ENCODE measurements around the gene CATSPERZ.
"Not testable (repeated sequence)": the region's sequence is repeated elsewhere in the genome, so short reads cannot be mapped to it uniquely, and the experiment has no call there.

The CATSPERZ gene

DNA sequence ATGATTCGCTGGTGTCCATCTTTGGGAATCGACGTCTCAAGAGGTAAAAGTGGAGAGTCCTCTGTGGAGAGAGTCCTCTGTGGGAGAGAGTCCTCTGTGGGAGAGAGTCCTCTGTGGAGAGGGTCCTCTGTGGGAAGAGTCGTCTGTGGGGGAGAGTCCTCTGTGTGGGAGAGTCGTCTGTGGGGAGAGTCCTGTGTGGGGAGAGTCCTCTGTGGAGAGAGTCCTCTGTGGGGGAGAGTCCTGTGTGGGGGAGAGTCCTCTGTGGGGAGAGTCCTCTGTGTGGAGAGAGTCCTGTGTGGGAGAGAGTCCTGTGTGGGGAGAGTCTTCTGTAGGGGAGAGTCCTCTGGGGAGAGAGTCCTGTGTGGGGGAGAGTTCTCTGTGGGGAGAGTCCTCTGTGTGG, 20.9 kb downstream of the CATSPERZ start:
- DNase-seq = no peak

DNA sequence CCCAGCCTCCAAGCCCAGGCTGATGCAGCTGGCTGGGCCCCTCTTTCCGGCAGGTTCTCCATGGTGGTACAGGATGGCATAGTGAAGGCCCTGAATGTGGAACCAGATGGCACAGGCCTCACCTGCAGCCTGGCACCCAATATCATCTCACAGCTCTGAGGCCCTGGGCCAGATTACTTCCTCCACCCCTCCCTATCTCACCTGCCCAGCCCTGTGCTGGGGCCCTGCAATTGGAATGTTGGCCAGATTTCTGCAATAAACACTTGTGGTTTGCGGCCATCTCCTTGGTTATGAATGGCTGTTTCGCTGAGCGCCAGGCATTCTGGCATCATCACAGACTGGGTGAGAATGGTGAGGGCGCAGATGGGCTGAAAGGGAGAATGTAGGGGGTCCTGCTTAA, 21.4 kb downstream of the CATSPERZ start:
- DNase-seq = no peak

DNA sequence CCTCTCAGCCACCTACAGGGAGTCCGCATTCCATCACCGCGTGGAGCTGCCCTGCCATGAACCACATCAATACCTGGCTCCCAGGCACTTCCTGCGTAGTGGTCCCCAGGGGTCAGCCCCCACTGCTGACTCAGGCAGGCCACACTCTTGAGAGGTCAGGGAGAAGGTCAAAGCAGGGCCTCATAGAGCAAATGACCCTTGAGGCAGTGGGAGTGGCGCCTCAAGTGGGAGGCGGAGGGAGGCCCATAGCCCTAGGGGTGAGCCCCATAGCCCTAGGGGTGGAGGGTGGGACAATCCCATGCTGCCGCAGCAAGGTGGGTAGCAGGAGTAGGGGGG, 22.7 kb downstream of the CATSPERZ start:
- no peak for DNase-seq

DNA sequence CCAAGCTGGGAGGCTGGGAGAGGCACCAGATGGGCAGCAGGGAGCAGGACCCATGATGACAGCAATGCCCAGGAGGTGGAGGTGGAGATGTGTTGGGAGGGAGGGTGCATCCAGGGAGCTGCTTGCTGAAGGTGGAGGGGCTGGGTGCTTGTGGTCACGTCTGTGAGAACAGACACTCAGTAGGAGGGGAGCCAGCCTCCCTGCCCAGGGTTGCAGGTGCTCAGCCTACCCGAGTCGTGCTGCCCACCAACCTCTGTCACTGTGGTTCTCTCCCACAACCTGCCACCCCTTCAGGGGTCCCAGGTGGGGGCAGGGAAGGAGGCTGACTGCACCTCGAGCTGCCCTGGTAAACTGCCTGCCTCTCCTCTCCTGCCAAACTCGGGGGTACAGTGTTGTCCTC, 23.2 kb downstream of the CATSPERZ start:
- DNase-seq = no peak

DNA sequence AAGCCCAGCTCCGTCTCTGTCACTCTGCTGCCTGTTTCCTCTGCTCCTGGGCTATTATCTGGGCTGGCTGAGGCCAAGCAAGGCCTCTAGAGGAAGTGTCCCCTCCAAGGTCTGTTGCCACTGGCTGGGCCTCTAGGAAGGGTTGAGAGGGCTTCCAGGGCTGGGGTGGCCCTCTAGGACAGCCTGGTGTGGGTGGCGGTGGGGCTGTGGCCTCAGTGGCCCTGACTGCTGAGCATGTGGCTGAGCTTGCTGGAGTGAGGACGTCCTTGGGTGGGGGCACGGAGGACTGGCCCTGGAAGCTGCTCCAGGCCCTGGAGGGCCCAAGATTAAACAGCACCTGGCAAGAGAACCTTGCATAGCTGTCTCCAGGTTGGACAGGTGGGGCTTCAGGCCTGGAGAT, 23.8 kb downstream of the CATSPERZ start:
- not testable (repeated sequence) for DNase-seq

DNA sequence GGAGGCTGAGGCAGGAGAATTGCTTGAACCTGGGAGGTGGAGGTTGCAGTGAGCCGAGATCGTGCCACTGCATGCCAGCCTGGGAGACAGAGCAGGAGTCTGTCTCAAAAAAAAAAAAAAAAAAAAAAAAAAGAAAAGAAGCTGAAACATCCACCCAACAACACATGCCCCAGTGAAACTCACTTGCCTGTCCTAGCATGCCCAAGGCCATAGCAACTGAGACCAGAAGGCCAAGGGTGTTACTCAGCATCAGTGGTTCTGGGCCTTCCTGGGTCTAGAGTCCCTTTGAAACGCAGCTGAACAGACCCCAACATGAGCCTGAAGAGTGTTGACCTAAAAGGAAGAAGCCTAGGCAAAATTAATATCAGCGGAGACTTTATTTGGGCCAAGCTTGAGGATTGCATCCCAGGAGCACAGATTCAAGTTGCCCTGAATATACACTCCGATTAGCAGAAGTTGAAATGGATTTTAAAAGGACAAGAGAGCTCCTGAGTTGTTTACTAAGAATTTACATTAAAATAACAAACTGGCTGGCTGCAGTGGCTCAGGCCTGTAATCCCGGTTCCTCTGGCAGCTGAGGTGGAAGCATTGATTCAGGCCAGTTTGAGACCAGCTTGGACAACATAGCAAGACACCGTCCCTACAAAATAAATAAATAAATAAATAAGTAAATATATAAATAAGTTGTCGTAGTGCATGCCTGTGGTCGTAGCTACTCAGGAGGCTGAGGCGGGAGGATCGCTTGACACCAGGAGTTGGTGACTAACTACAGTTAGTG, 24.7 kb downstream of the CATSPERZ start:
- DNase-seq = no peak

DNA sequence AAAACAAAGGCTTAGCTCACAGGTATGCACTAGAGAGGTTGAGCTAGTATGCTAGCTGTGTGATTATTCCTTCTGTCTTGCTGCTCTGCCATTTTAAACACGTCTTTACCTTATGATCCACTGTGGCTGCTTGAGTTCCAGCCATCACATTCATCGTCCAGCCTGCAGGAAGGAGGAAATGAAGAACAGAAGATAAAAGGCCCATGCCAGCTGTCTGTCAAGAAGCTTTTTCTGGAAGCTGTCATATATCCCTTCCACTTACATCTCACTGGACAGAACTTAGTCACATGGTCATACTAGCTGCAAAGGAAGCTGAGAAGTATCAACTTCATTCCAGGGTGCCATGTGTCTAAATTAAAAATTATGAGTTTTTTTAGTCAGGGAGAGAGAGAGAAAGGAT, 27.2 kb downstream of the CATSPERZ start:
- DNase-seq = no peak

DNA sequence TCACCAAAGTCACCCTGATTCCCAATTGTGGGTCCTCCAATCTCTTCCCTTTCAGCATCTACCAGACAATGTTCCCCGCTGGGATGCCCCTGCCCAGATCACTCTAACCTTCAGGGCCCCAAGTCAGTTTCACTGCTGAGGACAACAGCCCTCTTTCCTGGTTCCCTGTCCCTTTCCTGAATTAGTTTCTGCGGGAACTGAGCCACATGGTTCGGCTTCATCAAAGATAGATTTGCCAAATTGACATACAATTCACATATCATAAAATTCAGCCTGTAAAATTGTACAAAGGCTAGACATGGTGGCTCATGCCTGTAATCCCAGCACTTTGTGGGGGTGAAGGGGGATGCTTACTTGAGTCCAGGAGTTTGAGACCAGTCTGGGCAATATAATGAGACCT, 27.8 kb downstream of the CATSPERZ start:
- no peak for DNase-seq

DNA sequence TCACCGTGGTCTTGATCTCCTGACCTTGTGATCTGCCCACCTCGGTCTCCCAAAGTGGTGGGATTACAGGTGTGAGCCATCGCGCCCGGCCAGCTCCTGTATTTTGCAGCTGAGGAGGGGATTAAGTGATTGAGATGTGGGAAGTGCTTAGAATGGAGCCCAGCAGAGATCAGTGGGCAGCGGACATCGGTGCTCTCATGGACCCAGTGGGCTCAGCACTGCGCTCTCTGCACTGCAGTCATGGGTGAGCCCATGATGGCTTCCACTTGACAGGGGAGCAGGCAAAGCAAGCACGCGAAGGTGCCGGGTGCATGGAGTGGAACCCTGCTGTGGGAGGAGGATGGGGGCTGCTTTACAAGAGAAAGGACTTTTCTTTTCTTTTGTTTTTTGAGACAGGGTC, 30.7 kb downstream of the CATSPERZ start:
- no peak for DNase-seq

DNA sequence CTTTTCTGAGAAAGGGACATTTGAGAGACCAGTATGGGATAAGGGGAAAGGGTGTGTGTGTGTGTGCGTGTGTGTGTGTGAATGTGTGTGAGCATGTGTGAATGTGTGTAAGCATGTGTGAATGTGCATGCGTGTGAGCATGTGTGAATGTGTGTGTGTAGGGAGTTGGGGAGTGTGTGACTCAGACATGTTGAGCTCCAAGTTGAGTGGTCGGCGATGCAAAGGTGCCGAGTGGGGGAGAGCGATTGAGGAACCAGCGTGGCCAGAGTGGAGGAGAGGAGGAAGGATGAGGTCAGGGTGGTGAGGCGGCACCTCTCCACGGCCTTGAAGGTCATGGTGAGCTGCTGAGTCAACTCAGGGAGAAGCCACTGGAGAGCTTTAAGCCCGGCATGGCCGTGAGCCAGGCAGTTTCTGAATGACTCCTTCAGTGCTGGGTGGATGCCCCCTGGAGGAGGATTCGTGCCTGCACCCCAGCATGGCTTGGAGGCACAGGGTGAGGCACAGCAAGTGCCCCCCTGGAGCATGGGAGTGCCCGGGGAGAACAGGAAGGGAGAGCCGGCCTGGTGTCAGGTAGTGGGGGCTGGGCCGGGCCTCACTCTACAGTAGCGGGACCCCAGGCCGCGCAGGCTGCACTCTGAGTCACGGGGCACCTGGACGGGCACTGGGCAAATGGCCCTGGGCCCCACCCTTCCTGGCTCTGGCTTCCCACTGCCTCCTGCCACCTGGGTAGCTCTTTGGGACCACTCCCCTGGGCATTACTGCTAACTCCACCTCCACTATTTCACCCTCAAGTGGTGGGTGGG, 31.6 kb downstream of the CATSPERZ start:
- DNase-seq = no peak

DNA sequence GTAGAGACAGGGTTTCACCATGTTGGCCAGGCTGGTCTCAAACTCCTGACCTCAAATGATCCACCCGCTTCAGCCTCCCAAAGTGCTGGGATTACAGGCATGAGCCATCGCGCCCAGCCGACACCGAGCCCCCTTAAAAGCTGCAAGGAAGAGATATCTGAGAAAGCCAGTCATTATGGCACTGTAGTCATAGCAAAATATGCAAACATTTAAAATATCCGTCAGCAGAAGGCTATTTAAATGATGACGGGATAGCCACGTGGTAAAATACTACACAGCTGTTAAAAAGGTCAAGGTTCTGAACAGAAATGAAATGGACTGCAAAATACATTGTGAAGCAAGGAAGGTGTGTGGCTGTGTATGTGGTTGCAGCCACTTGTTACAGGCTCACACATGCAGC, 33.4 kb downstream of the CATSPERZ start:
- no peak for DNase-seq

DNA sequence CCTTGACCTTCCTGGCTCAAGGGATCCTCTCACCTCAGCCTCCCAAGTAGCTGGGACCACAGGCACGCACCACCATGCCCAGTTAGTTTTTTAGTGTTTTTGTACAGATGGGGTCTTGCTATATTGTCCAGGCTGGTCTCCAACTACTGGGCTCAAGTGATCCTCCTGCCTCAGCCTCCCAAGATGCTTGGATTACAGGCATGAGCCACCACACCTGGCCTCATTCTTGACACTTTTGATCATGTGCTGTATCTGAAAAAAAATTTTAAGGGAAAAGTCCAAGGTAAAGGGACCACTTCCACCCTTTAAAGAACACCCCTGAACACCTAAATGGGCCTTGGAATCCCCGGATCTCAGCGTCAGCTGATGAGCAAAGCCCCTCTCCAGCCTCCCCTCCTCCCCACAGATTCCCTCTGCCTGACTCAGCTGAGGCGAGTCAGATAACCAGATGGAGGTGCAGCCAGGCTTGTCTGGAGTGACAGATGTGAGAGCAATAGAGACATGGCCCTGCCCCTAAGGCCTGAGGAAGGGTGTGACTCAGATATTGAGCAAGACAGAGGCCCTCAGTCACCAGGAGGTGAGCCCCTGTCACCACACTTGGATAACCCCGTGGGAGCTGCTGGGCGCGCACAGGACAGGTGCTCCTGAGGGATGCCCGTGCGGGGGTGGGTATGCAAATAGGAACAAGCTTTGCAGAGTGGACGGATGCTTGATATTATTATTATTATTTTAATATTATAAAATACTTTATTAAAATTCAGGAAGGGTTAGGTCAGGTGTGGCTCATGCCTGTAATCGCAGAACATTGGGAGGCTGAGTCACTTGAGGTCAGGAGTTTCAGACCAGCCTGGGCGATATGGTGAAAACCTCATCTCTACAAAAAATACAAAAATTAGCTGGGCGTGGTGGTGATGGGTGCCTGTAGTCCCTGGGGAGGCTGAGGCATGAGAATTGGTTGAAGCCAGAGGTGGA, 34.9 kb downstream of the CATSPERZ start:
- DNase-seq = no peak

DNA sequence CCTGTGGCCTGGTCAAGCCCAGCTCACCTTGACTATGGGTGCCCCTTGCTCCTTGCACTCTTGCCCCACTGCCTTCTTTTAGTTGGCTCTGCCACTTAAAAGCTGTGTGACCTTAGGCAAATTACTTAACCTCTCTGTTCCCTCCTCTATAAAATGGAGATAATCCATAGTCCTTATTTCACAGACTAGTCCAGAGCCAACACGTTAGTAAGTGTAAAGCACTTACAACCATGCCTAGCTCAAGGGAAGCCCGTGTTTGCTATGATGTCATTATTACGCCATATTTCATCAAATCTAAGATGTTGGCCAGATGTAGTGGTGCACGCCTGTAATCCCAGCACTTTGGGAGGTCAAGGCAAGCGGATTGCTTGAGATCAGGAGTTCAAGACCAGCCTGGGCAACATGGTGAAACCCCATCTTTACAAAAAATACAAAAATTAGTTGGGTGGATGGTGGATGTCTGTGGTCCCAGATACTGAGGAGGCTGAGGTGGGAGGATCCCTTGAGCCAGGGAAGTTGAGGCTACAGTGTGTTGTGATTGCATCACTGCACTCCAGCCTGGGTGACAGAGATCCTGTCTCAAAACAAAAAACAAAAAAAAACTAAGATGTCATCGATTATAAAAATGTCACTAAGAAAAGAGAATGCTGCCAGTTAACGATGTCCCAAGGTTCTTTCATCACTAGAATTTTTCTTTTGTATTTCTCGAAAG, 37.5 kb downstream of the CATSPERZ start:
- DNase-seq = no peak

DNA sequence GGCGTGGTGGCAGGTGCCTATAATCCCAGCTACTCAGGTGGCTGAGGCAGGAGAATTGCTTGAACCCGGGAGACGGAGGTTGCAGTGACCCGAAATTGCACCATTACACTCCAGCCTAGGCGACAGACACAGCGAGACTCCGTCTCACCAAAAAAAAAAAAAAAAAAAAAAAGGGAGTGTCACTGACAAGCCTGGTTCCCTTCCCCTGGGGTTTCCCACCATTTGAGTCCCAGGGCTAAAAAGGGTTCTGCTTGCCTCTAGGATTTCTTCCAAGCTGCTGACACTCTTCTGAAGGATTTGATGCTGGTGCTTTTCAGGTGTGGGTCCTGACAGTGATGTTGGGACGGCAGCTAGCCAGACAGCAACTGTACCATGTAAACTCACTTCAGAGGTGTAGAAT, 38.6 kb downstream of the CATSPERZ start:
- DNase-seq = no peak

DNA sequence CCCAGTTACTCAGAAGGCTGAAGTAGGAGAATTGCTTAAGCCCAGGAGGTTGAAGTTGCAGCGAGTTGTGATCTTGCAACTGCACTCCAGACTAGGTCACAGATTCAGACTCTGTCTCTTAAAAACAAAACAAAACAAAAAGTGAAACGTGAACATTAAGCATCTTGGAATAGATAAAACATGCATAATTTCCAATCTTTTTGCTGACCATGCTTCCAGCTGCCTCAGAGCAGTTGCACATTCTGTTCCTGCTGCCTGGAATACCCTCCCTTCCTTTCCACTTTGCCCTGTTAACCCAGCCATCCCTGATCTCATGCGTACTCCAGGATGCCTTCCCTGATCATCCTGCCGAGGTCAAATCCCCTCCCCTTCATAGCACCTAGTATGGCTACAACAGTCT, 39.1 kb downstream of the CATSPERZ start:
- no peak for DNase-seq

DNA sequence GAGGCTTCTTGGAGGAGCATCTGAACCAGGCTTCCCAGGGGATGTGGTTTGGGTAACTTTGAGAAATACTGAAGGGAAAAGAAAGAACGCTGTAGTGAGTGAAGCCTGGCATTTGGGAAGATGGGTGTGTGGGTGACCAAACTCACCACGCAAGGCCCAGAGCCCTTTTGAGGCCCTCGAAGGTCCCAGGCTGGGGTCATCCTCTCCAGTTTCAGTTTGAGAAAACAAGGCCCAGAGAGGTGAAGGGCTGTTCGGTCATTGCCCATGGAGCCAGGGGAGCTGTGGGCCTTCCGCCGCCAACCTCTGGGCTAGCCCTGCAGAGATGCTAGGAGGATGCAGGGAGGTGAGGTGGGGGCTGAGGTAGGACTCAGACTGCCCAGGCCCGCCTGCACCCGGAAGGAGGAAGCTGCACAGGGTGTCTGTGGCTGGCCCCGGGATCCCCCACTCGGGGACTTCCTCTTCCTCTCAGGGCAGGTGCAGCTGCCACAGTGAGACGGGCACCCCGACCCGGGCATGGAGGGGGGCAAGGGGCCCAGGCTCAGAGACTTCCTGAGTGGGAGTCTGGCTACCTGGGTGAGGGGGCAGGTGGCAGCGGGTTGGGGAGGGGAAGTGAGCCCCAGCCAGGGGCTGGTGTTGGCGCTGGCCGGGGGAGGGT, 39.7 kb downstream of the CATSPERZ start, which contains the start of gene CCDC88B:
Gene CCDC88B, plus strand, starts transcription at position 451 of the 655 bp plus-strand sequence. Its CDS starts 63 bp downstream, at position 514.
- peak; percentile 75 for DNase-seq

DNA sequence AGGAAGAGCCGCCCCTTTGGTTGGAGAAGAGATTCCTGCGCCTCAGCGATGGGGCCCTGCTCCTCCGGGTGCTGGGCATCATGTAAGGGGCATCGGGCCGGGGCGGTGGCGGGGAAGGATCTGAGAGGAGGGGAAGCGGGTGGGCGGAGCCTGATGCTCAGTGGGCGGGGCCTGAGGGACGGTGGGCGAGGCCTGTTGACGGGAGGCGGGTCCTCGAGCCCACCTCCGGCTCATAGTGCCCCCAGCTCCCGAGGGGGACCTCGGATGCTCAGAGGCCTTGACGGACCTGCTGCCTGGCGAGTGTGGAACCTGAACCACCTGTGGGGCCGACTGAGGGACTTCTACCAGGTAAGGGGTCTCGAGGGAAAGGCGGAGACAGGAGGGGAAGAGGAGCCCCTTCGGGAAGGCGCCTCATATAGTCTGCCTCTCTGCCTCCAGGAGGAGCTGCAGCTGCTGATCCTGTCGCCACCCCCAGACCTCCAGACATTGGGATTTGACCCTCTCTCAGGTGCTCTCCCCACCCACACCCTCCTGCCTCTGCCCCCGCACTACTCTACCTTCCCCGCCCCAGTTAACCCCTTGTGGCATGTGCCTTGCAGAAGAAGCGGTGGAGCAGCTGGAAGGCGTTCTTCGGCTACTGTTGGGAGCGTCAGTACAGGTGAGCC, 40.6 kb downstream of the CATSPERZ start:
- peak; percentile 64 for DNase-seq

DNA sequence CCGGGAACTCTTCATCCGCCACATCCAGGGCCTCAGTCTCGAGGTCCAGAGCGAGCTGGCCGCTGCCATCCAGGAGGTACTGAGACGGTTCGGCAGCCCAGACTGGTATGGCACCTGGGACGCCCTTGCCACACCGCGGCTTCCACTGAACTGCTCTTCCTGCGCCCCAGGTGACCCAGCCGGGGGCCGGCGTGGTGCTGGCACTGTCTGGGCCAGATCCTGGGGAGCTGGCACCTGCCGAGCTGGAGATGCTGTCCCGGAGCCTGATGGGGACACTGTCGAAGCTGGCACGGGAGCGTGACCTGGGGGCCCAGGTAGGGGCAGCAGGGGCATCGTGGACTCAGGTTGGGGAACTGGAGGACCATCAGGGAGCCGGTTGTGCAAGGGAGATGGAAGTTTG, 41.3 kb downstream of the CATSPERZ start:
- no peak for DNase-seq

DNA sequence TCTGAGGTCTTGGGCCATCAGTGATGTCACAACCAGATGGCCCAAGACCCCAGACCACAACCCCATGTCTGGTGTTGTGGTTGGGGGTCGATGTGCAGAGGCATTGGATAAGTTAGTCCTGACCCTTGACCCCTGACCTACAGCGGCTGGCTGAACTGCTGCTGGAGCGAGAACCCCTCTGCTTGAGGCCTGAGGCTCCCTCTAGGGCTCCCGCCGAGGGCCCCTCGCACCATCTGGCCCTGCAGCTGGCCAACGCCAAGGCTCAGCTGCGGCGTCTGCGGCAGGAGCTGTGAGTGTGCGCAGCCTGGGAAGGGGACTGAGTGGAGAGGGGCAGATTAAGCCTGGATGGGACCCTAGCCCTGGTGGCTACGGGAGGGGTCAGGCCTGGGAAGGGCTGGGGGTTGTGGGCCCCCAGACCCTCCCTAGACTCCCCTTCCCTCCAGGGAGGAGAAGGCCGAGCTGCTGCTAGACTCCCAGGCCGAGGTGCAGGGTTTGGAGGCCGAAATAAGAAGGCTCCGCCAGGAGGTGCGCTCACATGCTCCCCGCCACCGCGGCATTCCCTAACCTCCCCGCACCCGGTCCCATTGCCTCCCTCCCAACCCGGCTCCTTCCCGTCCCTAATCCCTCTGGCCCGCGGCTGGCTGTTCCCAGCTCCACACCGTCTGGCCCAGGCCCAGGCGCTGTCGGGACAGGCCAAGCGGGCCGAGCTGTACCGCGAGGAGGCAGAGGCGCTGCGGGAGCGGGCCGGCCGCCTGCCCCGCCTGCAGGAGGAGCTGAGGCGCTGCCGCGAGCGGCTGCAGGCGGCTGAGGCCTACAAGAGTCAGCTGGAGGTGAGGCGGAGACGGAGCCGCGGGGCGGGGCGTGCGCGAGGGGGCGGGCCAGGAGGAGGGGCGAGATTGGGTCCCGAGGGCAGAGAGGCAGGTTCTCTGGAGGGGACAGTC, 42.0 kb downstream of the CATSPERZ start:
- DNase-seq = peak; percentile 75
